Mesenteric fat pad (tissue), 1 donor: ENCODE measurements around the gene ZNF24. TPM values are rescaled to one million over a fixed set of nuclear protein-coding genes. Genes with fewer than 3 reads are reported as not detected.

Experiments used
- DNase-seq: peaks from one replicate; pipeline ENCODE4 v3.0.0-alpha.2; 2020; ENCODE audit warnings: low spot score
- total RNA-seq: library from RNA; stranded (reverse); fragmentation: NEBNext Ultra II Directional; extraction: Animal tissue kit (Norgen Biotek cat#: 25700); gene quantifications from one replicate; pipeline ENCODE4 v1.2.1, GENCODE V29; 2021
- donor health status: DM: yes; HTN: yes; CAD: no.

Gene ZNF24
- total RNA-seq, 1 donor from 2014 or later, result 39.8 TPM

DNA sequence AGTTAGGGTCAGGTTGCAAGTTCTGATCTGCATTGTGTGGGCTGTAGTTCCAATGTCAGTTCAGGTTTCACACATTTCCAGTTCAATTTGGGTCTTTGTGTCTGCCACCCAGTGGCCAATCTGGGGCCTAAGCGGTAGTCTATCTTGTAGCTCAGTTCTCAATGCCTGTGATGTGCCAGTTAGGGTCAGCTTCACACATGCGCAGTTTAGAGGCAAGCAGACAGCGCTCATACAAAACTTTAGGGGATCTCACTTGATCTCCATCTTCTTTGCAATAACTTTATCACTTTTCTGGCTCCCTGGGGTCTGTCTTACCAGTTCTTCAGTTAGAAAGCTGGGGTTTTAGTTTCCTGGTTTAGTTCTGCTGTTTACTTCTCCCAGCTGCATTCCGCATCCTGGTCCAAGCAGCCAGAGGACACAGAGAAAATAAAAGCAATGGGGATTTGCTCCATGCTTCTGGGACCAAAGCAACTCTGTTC, 11.0 kb upstream of the ZNF24 start:
- DNase-seq, result no peak

GRCh38 chr18:35352778-35353177, 8.6 kb upstream of the ZNF24 start:
- DNase-seq, result no peak

DNA sequence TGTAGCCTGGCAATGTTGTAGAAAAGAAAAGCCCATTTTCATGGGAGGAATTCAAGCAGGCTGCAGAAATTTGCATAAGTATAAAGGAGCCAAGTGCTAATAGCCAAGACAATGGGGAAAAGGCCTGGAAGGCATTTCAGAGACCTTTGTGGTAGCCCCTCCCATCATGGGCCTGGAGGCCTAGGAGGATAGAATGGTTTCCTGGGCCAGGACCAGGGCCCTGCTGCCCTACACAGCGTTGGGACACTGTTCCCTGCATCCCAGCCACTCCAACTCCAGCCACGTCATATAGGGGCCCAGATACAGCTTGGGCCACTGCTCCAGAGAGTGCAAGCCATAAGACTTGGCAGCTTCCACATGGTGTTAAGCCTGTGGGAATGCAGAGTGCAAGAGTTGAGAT, 8.1 kb upstream of the ZNF24 start:
- DNase-seq, result no peak

DNA sequence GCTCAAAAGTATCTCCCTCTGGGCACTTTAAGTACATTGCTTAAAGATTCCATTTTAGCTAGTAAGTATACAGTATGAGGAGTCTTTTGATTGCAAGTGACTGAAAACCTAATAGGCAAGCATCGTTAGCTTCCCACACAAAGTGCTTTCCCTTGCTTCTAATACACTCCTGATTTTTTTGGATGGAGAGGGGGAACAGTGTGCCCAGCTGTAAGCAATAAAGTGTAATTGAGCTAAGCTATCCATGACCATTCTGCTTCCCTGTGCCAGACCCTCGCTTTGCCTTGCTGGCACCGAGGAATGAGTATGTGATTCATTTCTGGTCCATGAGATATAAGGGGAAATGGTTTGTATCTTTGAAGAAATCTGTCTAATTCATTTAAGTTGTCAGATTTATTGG, 3.8 kb upstream of the ZNF24 start:
- no peak for DNase-seq

DNA sequence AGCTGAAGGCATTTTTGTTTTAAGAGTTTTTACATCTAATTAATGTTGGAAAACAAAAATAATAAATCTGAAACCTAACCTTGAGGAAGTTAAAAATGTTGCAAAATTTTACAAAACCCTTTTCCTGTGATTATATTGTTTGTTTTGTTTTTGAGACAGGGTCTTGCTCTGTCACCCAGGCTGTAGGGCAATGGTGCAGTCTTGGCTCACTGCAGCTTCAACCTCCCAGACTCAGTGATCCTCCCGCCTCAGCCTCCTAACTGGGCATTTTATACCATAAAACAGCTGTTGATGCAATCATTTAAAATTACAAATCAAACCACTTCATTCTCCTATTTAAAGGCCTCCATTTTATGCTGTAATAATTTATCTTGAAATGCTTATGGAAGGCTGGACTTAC, 1.7 kb upstream of the ZNF24 start:
- DNase-seq, result no peak

DNA sequence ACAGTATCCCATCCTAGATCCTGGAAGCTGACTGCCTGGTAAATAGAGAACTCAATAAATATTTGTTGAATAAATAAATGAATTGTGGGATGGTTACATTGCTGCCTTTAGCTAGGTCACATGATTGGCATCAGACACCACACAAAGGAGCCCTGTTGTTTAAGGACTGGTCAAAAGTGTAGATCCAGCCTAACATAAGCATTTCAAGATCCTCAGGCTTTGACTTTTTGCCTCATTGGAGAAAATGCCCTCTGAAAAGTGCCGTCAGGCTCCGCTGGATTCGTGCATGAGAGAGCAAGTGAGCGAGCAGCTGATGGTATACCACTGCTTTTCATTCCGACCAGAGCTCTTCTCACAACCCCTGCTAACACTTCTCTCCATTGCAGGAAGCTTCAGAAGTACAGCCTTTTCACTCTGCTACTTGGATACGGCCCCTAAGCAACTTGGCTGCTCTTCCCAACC, 1.3 kb upstream of the ZNF24 start:
- DNase-seq, result no peak

- DNase-seq, result no peak
Measured at GRCh38 chr18:35344736-35345459, 678 bp upstream of the ZNF24 start.

- DNase-seq, result no peak
Measured at GRCh38 chr18:35343488-35343935, 708 bp downstream of the ZNF24 start.

DNA sequence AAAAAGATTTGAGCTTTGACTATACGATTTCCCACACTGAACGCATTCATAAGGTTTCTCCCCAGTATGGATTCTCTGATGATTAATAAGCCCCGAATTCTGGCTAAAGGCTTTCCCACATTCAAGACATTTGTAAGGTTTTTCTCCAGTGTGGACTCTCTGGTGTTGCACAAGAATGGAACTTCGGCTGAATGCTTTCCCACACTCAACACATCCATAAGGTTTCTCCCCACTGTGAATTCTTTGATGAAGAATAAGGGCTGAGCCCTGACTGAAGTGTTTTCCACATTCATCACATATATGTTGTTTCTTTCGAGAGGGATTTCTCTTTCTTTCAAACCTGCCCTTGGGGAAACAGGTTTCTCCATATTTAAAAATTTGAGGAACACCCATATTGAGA, 6.9 kb downstream of the ZNF24 start:
- no peak for DNase-seq

GRCh38 chr18:35335866-35336265, 8.4 kb downstream of the ZNF24 start:
- DNase-seq, result no peak

DNA sequence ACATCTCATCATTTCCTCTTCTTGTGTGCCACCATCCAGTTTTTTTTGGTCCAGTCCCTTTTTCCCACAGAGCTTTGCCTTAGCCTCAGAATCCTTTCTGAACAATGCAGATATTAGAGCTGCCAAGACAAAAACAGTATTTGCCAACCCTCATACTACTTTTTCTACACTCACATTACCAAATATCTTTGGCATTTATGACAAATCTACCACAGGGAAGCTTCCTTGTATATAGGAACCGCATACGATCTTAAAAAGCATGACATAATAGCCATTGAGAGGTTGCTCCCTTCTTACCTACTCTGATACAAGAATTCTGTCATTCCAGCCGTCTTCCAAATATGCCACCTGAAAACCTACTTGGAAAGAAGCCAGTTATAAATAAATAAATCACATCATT, 9.4 kb downstream of the ZNF24 start:
- DNase-seq, result no peak

- no peak for DNase-seq
Measured at GRCh38 chr18:35334212-35334611, 10.0 kb downstream of the ZNF24 start.

DNA sequence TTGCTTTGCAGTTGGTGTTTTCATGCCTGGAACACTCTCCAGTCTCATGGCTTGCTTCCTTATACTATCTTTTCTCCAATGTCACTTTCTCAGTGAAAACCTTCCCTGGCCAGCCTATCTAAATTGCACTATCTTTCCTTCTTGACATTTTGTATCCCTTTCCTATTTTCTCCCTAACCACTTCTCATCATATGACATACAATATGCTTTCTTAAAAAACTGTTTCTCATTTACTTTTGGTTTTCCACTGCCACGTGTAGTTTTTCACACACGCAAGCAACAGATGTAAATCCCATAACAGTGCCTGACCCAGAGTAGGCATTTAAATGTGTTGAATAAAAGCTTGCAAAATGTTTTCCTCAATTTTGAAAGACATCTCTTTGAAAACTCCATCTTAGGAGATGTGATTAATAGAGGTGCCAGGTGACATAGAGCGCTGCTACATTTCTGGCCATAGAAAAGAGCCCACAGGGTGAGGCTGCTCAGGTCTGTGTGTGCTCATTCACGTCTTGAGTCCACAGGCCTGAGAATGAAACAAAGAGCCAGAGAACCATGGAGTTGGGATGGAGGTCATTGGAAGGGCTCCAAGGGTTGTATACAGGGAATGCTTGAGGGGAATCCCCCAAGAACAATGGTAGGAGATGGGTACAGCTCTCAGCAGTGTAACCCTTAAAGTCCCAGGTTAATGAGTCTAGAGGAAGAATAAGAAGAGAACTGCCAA, 12.7 kb downstream of the ZNF24 start:
- DNase-seq, result no peak

DNA sequence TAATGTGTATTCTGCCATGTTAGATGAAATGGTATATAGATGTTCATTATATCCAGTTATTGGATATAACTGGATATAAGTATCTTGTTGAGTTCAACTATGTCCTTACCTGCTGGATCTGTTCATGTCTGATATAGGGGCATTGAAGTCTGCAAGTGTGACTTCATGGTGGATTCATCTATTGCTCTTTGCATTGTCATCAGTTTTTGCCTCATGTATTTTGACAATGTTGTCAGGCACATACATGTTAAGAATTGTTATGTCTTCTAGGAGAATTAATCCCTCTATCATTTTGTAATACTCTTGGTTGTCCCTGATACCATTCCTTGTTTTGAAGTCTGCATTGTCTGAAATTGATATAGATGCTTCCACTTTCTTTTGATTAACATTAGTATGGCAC, 15.4 kb downstream of the ZNF24 start:
- no peak for DNase-seq

GRCh38 chr18:35326695-35327387, 17.4 kb downstream of the ZNF24 start:
- DNase-seq, result no peak

DNA sequence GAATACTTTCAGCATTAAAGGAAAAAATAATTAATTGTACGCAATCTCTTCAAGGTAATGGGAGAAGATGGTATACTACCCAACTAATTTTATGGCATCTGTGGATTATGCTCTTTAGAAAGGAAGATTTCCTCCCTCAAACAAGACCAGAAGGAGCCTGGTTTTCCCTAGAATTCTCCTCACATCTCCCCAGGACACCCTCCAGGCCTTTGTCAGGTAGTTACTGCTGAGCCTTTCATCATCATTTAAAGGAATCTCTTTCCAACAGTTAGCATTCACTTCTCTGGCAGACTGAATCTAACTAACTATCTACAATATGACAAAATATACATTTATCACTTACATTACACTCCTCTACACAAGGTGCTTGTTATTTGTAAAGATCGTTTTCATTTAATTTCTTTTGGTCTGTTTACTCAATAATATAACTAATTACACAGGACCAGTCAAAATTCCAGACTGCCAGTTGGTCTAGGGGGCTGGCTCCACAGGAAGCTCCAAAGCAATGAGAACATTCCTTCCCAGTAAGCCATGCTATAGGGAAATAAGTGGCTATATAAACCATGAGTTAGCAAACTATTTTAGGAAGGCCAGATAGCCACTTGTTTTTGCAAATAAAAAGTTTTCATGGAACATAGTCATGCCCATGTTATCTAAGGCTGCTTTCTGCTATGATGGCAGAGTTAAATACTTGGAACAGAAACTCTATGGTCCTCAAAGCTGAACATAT, 19.1 kb downstream of the ZNF24 start:
- DNase-seq, result no peak

- no peak for DNase-seq
Measured at GRCh38 chr18:35322486-35323458, 21.4 kb downstream of the ZNF24 start.

GRCh38 chr18:35311496-35311895, 32.7 kb downstream of the ZNF24 start:
- DNase-seq, result no peak

DNA sequence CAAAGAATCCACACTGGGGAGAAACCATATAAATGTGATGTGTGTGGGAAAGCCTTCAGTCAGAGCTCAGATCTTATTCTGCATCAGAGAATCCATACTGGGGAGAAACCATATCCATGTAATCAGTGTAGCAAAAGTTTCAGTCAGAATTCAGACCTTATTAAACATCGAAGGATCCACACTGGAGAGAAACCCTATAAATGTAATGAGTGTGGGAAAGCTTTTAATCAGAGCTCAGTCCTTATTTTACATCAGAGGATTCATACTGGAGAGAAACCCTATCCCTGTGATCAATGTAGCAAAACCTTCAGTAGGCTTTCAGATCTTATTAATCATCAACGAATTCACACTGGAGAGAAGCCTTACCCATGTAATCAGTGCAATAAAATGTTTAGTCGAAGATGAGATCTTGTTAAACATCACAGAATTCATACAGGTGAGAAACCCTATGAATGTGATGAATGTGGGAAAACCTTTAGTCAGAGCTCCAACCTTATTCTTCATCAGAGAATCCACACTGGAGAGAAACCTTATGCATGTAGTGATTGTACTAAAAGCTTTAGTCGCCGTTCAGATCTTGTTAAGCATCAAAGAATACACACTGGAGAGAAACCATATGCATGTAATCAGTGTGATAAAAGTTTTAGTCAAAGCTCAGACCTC, 37.5 kb downstream of the ZNF24 start:
- no peak for DNase-seq

GRCh38 chr18:35303610-35304009, 40.6 kb downstream of the ZNF24 start:
- no peak for DNase-seq
